GM21717 (cell line): ENCODE data around the gene PLA2G12B.
"Not testable (repeated sequence)": the region's sequence is repeated elsewhere in the genome, so short reads cannot be mapped to it uniquely, and the experiment has no call there.

Source experiments
- ATAC-seq: cut with Tn5 transposase; IDR thresholded peaks from one replicate; pipeline ENCODE4 v1.9.1; 2021; ENCODE audit warnings: mild to moderate bottlenecking, moderate library complexity; ENCODE audit not compliant: unreplicated experiment

Gene PLA2G12B

GRCh38 chr10:72954596-72955554 is at the start of gene PLA2G12B:
PLA2G12B (minus strand) TSS chr10:72954806; CDS start chr10:72954685, 121 bp downstream.
- no peak for ATAC-seq

DNA sequence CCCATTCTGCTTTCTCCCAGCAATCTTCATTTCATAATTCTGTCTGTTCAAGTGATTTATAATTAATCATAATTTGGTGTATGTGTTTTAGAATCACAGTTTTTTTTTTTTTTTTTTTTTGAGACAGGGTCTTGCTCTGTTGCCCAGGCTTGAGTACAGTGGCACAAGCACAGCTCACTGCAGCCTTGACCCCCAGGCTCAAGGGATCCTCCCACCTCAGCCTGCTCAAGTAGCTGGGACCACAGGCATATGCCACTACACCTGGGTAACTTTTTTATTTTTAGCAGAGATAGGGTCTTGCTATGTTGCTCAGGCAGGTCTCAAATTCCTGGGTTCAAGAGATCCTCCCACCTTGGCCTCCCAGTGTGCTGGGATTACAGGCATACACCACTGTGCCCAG is 49.2 kb upstream of the PLA2G12B start:
- no peak for ATAC-seq

- no peak for ATAC-seq
Observed at GRCh38 chr10:73000973-73001372, 46.4 kb upstream of the PLA2G12B start.

DNA sequence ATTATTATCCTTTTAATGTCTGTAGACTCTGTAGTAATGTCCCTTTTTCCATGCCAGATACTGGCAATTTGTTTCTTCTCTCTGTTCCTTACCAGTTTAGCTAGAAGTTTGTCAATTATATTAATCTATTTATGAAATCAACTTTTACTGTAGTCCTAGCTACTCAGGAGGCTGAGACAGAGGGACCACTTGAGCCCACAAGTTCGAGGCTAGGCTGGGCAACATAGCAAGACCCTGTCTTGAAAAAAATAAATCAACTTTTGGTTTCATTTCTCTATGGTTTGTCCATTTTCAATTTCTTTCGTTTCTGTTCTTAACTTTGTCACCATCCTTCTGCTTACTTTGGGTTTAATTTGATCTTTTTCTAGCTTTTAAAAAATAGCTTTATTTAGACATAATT is 42.5 kb upstream of the PLA2G12B start:
- ATAC-seq, result no peak

GRCh38 chr10:72995459-72995858 is 40.9 kb upstream of the PLA2G12B start:
- not testable (repeated sequence) for ATAC-seq

- not testable (repeated sequence) for ATAC-seq
Observed at GRCh38 chr10:72989771-72990170, 35.2 kb upstream of the PLA2G12B start.

- not testable (repeated sequence) for ATAC-seq
Observed at GRCh38 chr10:72984618-72985017, 30.0 kb upstream of the PLA2G12B start.

GRCh38 chr10:72981882-72982529 is 27.4 kb upstream of the PLA2G12B start:
- ATAC-seq, result no peak

DNA sequence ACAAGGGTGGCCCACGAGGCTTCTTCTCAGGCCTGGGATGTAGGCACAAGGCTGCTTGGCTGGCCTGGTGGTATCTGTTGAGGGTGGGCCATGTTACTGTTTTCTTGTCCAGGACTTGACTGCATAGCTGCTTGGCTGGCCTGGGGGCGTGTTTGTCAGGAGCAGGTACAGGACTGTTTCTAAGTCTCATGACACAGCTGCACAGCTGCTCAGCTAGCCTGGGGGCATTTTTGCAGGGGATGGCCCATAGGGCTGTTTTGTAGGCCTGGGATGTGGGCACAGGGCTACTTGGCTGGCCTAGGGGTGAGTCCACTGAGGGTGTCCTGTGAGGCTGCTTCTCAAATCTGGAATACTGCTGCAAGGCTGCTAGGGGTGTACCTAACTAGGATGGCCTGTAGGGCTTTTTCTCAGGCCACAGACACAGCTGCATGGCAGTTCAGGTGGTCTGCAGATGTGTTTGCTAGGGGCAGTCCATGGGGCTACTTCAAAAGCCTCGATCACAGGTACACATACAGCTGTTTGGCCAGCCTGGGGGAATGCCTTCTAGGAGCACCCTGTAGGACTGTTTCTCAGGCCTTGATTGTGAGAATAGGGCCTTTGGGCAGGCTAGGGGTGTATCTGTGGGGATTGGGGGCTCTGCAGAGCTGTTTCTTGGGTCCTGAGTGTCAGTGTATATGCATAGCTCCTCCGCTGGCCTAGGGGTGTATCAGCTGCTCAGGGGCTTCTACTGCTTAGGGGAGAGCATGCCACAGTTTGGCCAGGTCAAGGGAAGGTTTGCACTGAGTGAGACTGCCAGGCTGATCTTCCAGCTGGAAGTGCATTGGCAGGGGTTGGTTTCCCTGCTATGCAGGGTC is 26.6 kb upstream of the PLA2G12B start:
- ATAC-seq, result no peak

DNA sequence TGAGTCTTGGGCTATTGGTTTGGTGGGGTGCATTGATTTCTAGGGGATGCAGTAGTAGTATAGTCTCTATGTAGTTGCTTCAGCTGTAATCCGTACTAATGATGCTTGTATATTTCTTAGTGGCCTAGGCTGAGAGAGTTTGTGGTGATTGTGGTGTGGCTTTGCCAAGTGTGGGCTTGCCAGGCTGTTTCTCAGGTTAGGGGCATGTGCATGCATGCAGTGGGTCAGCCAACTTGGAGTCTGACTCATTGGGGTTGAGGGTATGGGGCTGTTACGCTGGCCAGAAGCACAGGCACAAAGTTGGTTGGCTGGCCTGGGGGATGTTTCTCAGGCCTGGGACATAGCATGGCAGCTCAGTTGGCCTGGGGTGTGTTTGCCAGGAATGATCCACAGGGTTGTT is 25.7 kb upstream of the PLA2G12B start:
- ATAC-seq, result no peak

GRCh38 chr10:72979709-72980108 is 25.1 kb upstream of the PLA2G12B start:
- no peak for ATAC-seq

- no peak for ATAC-seq
Observed at GRCh38 chr10:72976886-72977285, 22.3 kb upstream of the PLA2G12B start.

DNA sequence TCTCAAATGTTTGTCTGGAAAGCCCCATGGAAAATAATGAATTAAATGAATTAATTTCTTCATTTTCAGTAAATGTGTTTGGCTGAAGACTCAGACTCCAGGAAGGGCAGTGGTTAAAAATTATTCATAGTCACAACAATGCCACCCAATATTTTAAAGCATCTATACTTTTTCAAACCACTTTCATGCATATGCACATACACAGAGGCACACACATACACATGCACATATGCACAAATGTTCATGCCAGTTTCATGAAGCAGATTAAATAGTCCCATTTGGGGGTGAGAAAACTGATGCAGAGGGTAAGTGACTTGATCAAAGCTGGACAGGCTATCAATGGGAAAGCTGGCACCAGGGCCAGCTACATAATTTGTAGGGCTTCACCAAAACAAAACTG is 1.4 kb upstream of the PLA2G12B start:
- ATAC-seq, result no peak

GRCh38 chr10:72954230-72954595 is 393 bp downstream of the PLA2G12B start:
- no peak for ATAC-seq

- no peak for ATAC-seq
Observed at GRCh38 chr10:72953687-72954086, 919 bp downstream of the PLA2G12B start.

- ATAC-seq, result no peak
Observed at GRCh38 chr10:72952642-72953158, 1.9 kb downstream of the PLA2G12B start.

GRCh38 chr10:72952189-72952588 is 2.4 kb downstream of the PLA2G12B start:
- ATAC-seq, result no peak

GRCh38 chr10:72951760-72952159 is 2.8 kb downstream of the PLA2G12B start:
- ATAC-seq, result no peak

DNA sequence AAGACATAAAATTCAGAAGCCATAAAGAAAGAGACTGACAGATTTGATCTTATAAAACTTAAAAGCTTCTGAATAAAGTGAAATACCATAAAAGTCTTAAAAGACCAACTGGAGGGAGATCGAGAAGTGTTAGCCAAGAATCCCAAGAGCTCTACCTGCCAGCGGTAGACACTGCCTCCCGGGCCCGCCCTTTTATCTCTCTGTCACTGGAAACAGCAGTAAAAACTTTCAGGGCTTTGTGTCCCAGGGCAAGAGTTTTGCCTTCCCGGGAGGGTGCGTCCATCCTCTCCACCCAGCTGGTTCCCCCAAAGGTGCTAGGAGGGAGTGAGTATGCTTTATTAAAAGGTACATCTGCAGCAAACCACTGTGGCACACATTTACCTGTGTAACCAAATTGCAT is 5.8 kb downstream of the PLA2G12B start:
- no peak for ATAC-seq

GRCh38 chr10:72946963-72947362 is 7.6 kb downstream of the PLA2G12B start:
- no peak for ATAC-seq
